Measurements from ENCODE around the gene ACSS2.

Gene ACSS2

GRCh38 chr20:34871320-34871926, 5.0 kb upstream of the ACSS2 start:
- TF ChIP-seq, protein P1, sequence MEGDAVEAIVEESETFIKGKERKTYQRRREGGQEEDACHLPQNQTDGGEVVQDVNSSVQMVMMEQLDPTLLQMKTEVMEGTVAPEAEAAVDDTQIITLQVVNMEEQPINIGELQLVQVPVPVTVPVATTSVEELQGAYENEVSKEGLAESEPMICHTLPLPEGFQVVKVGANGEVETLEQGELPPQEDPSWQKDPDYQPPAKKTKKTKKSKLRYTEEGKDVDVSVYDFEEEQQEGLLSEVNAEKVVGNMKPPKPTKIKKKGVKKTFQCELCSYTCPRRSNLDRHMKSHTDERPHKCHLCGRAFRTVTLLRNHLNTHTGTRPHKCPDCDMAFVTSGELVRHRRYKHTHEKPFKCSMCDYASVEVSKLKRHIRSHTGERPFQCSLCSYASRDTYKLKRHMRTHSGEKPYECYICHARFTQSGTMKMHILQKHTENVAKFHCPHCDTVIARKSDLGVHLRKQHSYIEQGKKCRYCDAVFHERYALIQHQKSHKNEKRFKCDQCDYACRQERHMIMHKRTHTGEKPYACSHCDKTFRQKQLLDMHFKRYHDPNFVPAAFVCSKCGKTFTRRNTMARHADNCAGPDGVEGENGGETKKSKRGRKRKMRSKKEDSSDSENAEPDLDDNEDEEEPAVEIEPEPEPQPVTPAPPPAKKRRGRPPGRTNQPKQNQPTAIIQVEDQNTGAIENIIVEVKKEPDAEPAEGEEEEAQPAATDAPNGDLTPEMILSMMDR (IDR thresholded peaks at IDR 0.05) = no peak
- DNase-seq = no peak
- intact Hi-C loops (cut with DNase I; ENCODE audit: low total_unique reads) = loop anchor here (5.0 kb wide), 1 partner anchor 221 kb away; the partner anchor contains the start of gene TRPC4AP

GRCh38 chr20:34871966-34872621, 4.3 kb upstream of the ACSS2 start:
- TF ChIP-seq, protein P1 (IDR thresholded peaks at IDR 0.05) = no peak
- peaks cover 0 to 39% (median 25%) of the 10 kb centered on the region in 4 donors for H3K4me1 ChIP-seq
- DNase-seq = no peak
- H3K27me3 ChIP-seq = no peaks in the 10 kb centered on the region
- no peaks in the 10 kb centered on the region for H3K9me3 ChIP-seq
- intact Hi-C loops (cut with DNase I; ENCODE audit: low total_unique reads) = loop anchor here (2.0 to 5.0 kb wide), 2 partner anchors 85 to 220 kb away; partner anchors contain the start of gene TRPC4AP
- peak overlapping the region; percentile 79 to 83 for H3K27ac ChIP-seq
- H3K36me3 ChIP-seq = peaks cover 0 to 6% (median 0%) of the 10 kb centered on the region in 3 donors
- H3K4me3 ChIP-seq = peak overlapping the region; percentile 73 to 77

More at GRCh38 chr20:34871320-34871926, 5.0 kb upstream of the ACSS2 start:
- peaks cover 0 to 6% (median 0%) of the 10 kb centered on the region in 3 donors for H3K36me3 ChIP-seq
- H3K27ac ChIP-seq = peak overlapping the region; percentile 79 to 83
- H3K4me1 ChIP-seq = peaks cover 0 to 39% (median 23%) of the 10 kb centered on the region in 4 donors
- no peaks in the 10 kb centered on the region for H3K9me3 ChIP-seq
- peak overlapping the region; percentile 73 to 77 for H3K4me3 ChIP-seq
- H3K27me3 ChIP-seq = no peaks in the 10 kb centered on the region

DNA sequence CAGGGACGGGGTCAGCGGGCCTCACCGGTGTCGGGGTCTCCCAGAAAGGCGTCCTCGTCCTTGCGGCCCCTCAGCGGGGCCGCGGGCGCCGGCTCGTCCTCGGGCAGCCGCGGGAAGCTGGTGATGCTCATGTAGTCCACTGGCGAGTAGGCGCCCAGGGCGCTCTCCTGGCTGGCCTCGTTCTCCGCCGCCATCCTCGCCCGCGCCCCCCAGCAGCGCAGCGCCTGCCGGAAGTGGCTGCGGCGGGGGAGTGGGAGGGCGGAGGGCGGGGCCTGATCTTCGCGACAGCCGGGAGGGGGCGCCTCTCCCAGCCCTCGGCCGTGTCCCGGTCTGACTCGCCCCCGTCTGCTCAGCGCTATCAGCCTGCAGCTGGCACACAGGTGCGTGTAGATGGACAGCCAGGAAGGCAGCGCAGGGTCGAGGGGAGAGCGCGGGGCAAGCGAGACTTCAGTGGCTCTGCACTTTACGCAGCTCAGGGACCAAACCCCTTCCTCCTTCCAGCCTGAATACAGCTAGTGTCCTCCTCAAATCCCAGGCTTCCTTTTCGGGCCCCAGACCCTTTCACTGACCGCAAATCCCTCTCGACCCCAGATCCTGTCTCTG, 3.7 kb upstream of the ACSS2 start, which contains the start of gene GGT7:
TSS of gene GGT7 (minus strand) at position 235 of the 603 bp plus-strand sequence. CDS start at position 194, 41 bp downstream.
- H3K4me3 ChIP-seq = peak within 1 kb of the TSS; percentile 73 to 77
- no peaks in the 10 kb centered on the region for H3K27me3 ChIP-seq
- H3K27ac ChIP-seq = peak within 1 kb of the TSS; percentile 79 to 83
- H3K4me1 ChIP-seq = peaks cover 0 to 43% (median 28%) of the 10 kb centered on the region in 4 donors
- intact Hi-C loops (cut with DNase I; ENCODE audit: low total_unique reads) = loop anchor here (2.0 to 5.0 kb wide), 2 partner anchors 84 to 220 kb away; partner anchors contain the start of gene TRPC4AP
- DNase-seq = peak; percentile 70 to 89
- peaks cover 0 to 6% (median 0%) of the 10 kb centered on the region in 3 donors for H3K36me3 ChIP-seq
- TF ChIP-seq, protein P1 (IDR thresholded peaks at IDR 0.05) = peak; percentile 54 to 60
- no peaks in the 10 kb centered on the region for H3K9me3 ChIP-seq

DNA sequence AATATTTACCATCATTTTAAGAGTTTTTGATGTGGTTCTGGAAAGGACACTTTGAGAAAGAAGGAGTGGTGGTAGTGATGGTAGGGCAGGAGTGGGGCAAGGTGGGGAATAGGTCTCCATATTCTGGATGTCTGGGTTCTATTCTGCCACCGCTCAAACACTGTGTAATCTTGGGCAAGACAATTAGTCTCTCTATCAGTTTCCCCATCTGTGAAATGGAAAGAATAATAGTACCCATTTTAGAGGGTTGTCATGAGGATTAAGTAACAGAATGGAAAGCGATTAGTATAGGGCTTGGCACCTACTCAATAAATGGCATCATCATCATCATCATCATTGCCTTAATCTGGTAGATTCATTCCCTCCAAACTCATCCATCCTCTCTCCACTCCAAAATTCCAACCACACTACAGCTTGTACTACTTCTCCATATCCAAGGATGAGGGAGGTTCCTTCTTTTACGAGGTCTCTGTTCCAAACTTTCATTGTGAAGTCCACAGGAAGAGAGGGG, 2.8 kb upstream of the ACSS2 start:
- Histone ChIP-seq H3K27ac (peak overlapping the region; percentile 79 to 83), H3K4me1 (peaks cover 0 to 49% (median 32%) of the 10 kb centered on the region in 4 donors), H3K9me3 (no peaks in the 10 kb centered on the region), H3K27me3 (no peaks in the 10 kb centered on the region), H3K36me3 (peaks cover 0 to 6% (median 0%) of the 10 kb centered on the region in 3 donors), H3K4me3 (peak overlapping the region in 1 of 2 donors; percentile 73)
- intact Hi-C loops (cut with DNase I; ENCODE audit: low total_unique reads) = loop anchor here (2.0 to 5.0 kb wide), 2 partner anchors 83 to 219 kb away; partner anchors contain the start of gene TRPC4AP
- DNase-seq = no peak
- TF ChIP-seq, protein P1 (IDR thresholded peaks at IDR 0.05) = no peak

- H3K36me3 ChIP-seq = peaks cover 0 to 4% (median 0%) of the 10 kb centered on the region in 3 donors
- intact Hi-C loops (cut with DNase I; ENCODE audit: low total_unique reads) = loop anchor here (5.0 kb wide), 1 partner anchor 218 kb away; the partner anchor contains the start of gene TRPC4AP
- H3K27me3 ChIP-seq = no peaks in the 10 kb centered on the region
- H3K27ac ChIP-seq = peak overlapping the region; percentile 20 to 86
- H3K9me3 ChIP-seq = no peaks in the 10 kb centered on the region
- H3K4me1 ChIP-seq = peaks cover 0 to 49% (median 32%) of the 10 kb centered on the region in 4 donors
- peak; percentile 89 to 90 for DNase-seq
- TF ChIP-seq, protein P1 (IDR thresholded peaks at IDR 0.05) = peak; percentile 93 to 95
- H3K4me3 ChIP-seq = no peak overlapping the region
These were observed 2.2 kb upstream of the ACSS2 start for GRCh38 chr20:34874094-34874654.

Measured in tibial artery (tissue), 4 donors.